ENCODE results near the gene KERA.
"Not testable (repeated sequence)": the region's sequence is repeated elsewhere in the genome, so short reads cannot be mapped to it uniquely, and the experiment has no call there.

KERA gene, protein sequence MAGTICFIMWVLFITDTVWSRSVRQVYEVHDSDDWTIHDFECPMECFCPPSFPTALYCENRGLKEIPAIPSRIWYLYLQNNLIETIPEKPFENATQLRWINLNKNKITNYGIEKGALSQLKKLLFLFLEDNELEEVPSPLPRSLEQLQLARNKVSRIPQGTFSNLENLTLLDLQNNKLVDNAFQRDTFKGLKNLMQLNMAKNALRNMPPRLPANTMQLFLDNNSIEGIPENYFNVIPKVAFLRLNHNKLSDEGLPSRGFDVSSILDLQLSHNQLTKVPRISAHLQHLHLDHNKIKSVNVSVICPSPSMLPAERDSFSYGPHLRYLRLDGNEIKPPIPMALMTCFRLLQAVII

GRCh38 chr12:91057368-91058165 is at the start of gene KERA:
KERA (minus strand) TSS chr12:91058024; CDS start chr12:91056281, 1,743 bp downstream.
- DNase-seq (ENCODE audit: low read depth), result no peak

GRCh38 chr12:91106283-91106682 is 48.5 kb upstream of the KERA start:
- no peak for DNase-seq (ENCODE audit: low read depth)

- no peak for DNase-seq (ENCODE audit: low read depth)
Observed at GRCh38 chr12:91105807-91106206, 48.0 kb upstream of the KERA start.

DNA sequence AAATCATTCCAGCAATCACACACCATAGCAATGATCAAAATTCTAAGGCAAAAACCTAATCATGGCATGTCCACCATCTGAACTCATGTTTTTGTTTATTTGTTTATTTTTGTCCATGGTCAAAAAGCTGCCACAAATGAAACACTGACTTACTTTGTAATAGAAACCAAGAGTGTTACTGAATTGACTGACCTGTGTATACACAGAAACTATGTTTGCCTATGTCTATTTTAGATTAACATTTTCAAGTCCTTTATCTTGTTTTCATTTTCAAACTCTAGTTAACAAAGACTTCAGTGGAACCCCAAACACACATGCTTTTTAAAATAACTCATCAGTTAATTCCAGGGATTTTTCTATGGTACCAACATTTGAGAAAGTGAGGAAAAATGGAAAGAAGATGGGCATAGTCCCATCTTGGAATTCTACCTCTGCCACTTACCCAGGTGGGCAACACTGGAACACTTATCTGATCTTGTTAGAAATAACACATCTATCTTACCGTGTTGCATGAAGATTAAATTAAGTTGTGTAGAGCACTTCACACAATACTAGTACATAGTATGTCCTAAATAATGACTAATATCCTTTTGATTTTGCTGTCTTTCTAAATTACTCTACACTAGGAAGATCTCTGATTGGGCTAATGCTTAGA is 47.1 kb upstream of the KERA start:
- no peak for DNase-seq (ENCODE audit: low read depth)

DNA sequence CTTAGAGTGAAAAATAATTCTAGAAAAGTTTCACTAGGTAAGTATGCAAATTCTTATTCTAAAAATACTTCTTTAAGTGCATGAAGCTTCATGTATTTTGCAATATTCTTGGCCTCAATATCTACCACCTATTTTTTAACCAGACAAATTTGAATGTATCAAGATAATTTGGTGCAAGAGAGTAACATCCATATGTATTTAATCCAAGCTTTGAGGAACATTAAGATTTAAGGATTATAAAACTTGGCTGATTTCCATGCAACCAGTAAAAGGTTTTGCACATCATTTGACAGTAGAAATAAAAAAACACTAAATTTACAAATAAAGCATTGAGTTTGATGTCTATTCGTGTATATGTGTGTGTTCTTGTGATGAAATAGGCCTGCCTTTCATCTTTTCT is 45.8 kb upstream of the KERA start:
- no peak for DNase-seq (ENCODE audit: low read depth)

DNA sequence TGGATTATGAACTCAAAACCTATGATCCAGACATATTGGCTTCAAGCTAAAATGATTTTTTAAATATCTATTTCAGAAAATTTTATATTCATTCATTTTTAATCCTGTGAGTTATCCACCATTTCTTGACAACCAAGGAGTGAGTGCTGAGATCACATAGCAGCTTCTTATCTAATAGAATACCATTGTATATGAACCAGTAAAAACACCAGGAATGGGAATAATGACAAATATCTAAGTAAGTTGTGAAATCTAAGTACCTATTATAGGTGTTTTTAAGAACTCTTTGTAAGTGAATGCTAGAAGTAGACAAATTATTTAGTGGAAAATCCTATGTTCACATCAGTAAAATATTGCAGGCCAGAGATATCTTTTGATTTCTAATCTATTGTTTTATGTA is 45.3 kb upstream of the KERA start:
- no peak for DNase-seq (ENCODE audit: low read depth)

- no peak for DNase-seq (ENCODE audit: low read depth)
Observed at GRCh38 chr12:91100906-91101305, 43.1 kb upstream of the KERA start.

- DNase-seq (ENCODE audit: low read depth), result no peak
Observed at GRCh38 chr12:91099836-91100235, 42.0 kb upstream of the KERA start.

DNA sequence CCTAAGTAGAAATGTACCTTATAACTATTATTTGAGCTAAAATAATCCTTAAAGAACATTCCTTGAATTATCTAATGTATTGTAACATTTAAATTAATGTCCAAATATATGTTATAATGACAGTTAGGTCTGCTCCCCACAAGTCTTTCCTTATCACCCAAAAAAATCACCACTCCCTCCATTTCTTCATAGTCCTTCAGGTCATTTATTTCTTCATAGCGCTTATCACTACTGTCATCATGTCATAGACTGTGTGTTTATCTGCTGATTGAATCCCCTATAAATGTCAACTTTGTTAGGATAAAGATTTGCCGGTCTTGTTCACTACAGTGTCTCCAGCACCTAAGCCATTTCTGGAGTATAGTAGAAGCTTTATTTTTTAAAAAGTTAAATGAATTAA is 41.5 kb upstream of the KERA start:
- DNase-seq (ENCODE audit: low read depth), result no peak

DNA sequence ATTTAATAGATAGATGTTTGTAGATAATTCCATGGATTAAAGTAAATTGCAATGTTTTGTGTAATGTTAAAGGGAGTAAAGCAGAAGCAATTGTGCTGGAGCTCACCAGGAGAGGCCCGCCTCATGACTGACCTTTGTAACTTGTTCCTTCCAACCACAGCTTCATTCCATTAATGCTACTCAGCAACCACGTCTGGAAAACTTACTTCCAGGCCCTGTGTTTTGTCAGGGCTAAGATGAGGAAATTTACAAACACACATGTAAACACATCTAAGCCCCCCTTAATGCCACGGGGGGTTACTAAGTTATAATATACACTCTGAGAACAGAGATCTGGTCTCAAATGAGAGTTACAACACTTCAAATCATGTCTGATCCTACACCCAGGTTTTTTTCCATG is 41.1 kb upstream of the KERA start:
- peak; percentile 83 for DNase-seq (ENCODE audit: low read depth)

- DNase-seq (ENCODE audit: low read depth), result no peak
Observed at GRCh38 chr12:91098461-91098860, 40.6 kb upstream of the KERA start.

DNA sequence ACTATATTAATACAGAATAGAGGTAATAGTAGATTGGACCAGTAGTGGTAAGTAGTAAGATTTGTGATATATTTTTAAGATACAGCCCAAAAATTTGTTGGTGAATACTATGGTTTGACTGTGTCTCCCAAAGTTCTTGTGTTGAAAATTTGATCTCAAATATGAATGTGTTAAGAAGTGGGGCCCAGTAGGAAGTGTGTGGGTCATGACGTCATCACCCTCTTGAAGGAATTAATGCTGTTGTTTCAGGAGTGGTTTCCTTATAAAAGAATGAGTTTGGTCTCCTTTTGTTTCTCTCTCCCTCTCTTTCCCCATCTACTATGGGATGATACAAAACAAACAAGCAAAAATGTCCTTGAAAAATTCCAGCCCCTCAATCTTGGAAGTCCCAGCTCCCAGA is 37.1 kb upstream of the KERA start:
- peak; percentile 16 for DNase-seq (ENCODE audit: low read depth)

- peak; percentile 15 for DNase-seq (ENCODE audit: low read depth)
Observed at GRCh38 chr12:91094032-91094662, 36.3 kb upstream of the KERA start.

GRCh38 chr12:91093341-91093740 is 35.5 kb upstream of the KERA start:
- no peak for DNase-seq (ENCODE audit: low read depth)

GRCh38 chr12:91091916-91092715 is 34.3 kb upstream of the KERA start:
- DNase-seq (ENCODE audit: low read depth), result peak; percentile 10

GRCh38 chr12:91089953-91090352 is 32.1 kb upstream of the KERA start:
- not testable (repeated sequence) for DNase-seq (ENCODE audit: low read depth)

DNA sequence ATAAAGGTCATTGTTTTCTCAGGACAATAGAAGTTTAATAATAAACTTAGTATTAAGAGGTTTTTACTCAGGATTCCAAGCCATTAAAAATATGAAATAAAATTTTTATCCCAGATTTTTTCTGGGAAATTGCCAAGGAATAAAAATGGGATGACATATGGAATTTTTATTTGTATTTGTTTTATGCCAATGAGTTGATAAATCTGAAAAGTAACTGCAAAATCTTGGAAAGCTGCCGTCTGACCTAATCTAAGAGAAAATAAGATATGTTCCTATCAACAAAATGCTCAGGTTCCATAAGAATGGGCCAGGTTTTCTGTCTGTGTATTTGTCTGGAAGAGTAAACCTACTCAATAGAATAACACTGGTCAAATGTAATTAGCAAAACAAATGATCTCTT is 22.2 kb upstream of the KERA start:
- no peak for DNase-seq (ENCODE audit: low read depth)

GRCh38 chr12:91078501-91078900 is 20.7 kb upstream of the KERA start:
- DNase-seq (ENCODE audit: low read depth), result no peak

DNA sequence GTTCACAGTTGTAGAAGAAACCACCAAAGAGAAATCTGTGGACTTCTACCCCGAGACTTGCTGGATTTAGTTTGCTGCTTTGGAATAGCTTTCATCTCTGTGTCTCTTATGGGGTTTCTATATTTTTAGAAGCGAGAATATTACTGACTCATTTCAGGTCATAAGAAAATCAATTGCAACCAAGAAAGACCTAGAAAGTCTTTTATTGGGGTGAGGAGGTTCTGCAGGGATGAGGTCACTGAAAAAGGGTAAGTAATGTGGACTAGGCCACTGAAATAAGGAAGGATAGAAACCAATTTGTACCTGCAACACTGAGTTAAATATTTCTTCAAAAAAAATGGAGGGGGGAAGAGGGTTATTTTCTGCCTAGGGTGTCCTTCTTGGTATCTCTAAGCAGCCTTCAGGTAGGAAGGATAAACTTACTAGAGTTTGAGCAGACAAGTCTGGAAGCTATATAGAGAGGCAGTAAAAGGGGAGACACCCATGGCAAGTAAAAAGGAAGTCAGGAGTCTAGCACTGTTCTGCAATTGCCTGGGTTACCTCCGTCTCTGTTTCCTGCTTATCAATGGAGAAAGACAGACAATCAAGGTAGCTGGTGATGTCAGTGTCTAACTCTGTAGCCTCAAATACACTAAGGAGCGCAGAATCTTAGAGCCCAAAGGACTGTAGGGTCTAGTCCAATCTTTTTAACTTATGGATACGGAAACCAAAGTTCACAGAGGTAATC is 19.6 kb upstream of the KERA start:
- no peak for DNase-seq (ENCODE audit: low read depth)

DNA sequence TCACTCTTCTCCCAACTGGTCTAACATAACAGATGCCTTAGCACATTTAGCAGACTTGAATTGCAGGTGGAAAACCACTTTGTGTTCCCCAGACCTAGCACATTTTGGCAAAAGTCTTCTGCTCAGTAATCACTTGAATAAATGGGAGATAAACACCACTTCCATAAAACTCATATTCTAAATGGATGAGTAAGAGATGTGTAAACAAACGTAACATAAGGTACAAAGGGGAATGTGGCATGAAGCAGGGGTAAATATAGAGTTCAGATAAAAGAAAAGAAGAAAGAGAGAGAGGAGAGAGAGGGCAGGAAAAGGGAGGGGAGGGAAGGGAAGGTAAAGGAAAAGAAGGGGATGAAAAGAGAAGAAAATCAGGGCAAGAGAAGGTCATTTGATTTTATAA is 17.0 kb upstream of the KERA start:
- DNase-seq (ENCODE audit: low read depth), result no peak

GRCh38 chr12:91074154-91074709 is 16.4 kb upstream of the KERA start:
- DNase-seq (ENCODE audit: low read depth), result no peak

All from ELR (cell line).